NCI-H2029 treated with DMSO at 0.1 percent for 48 hours (cell line): ENCODE results near the gene XG.
"Not testable (repeated sequence)": the region's sequence is repeated elsewhere in the genome, so short reads cannot be mapped to it uniquely, and the experiment has no call there.

Source experiments
- DNase-seq: peaks from one replicate; lab custom pipeline; 2025; lab: John Stamatoyannopoulos, UW

The XG gene

GRCh38 chrX:2733286-2733685 lies 18.6 kb upstream of the XG start:
- DNase-seq, result no peak

- no peak for DNase-seq
Measured at GRCh38 chrX:2735270-2735669, 16.6 kb upstream of the XG start.

GRCh38 chrX:2740672-2741071 lies 11.2 kb upstream of the XG start:
- DNase-seq, result no peak

GRCh38 chrX:2741386-2741785 lies 10.5 kb upstream of the XG start:
- no peak for DNase-seq

DNA sequence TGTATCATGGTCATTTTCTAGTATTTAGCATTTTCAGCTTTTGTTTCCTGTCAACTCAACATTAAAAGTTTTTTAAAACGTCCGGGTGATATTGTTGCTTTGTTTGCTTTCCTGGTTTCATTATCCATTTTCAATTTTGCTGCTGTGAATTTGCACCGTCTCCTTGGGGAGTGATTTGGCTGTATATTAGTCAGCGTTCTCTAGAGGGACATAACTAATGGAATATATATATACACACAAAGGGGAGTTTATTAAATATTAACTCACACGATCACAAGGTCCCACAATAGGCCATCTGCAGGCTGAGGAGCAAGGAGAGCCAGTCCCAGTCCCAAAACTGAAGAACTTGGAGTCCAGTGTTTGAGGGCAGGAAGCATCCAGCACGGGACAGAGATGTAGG lies 5.6 kb upstream of the XG start:
- DNase-seq, result not testable (repeated sequence)

GRCh38 chrX:2748171-2748814 lies 3.5 kb upstream of the XG start:
- no peak for DNase-seq

- DNase-seq, result no peak
Measured at GRCh38 chrX:2748815-2749188, 3.0 kb upstream of the XG start.

DNA sequence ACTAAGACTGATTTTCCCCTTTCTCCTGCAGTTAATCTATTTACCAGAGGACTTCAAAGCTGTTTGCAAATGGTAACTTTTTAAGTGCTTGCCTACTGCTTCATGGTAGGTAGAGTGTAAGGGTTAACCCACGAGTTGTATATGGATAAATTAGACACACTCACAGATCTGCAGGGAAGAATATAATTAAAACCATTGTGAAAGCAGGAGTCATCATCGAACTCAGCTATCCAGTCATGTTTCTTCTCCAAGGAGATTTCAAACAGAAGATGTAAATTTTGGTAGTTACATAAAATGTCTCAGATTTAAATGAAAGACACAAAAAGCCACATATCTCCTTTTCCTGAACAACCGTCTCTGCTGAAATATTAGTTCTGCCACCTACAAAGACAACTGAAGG lies 549 bp upstream of the XG start:
- DNase-seq, result no peak

GRCh38 chrX:2752441-2752840 lies 601 bp downstream of the XG start:
- DNase-seq, result not testable (repeated sequence)

DNA sequence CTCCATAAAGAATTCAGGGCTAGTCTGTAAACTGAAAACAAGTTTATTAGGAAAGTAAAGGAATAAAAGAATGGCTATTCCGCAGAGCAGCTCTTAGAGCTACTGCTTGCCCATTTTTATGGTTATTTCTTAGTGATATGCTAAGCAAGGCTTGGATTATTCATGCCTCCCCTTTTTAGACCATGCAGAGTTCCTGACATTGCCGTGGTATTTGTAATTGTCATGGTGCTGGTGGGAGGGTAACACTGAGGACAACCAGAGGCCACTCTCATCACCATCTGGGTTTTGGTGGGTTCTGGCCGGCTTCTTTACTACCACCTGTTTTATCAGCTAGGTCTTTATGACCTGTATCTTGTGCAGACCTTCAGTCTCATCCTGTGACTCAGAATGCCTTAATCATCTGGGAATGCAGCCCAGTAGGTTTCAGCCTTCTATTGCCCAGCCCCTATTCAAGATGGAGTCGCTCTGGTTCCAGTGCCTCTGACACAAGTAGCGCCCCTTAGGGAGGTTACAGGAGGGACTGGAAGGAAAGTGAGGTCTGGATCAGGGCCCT lies 3.4 kb downstream of the XG start:
- DNase-seq, result not testable (repeated sequence)

DNA sequence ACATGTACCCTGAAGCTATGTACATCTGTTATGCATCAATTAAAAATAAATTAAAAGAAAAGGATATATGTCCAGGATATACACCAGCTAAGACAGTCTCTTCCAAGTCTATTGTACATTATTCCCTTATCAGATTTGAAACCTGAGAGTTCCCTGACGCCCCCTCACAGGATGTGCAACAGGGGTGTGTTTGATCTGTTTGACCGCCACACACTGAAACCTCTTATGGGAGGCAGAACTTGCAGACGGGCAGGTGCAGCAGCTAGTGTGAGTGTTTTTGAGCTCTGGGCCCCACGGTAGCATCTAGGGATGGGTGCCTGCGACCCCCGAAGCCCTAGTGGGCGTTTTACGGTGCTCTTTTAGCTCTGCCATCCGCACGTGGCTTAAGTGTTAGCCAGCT lies 4.7 kb downstream of the XG start:
- no peak for DNase-seq

- no peak for DNase-seq
Measured at GRCh38 chrX:2761246-2761645, 9.4 kb downstream of the XG start.

DNA sequence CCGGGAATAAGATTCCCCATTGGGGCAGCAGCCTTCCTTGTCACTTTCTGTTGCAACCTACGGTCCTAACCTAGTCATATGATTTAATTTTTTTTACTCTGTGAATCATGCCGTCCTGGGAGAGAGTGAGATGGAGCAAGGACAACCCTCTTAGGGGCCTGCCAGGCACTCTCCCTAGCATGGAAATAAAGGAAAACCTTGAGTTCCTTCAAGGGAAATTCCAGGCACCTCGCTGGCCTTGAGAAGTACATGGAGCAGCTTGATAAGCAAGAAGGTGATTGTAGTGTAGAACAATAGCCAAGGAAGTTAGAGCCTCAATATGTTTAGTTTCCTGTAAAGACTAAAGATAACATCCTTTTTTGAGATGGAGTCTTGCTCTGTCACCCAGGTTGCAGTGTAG lies 10.8 kb downstream of the XG start:
- DNase-seq, result not testable (repeated sequence)

GRCh38 chrX:2764766-2765548 lies 13.1 kb downstream of the XG start:
- DNase-seq, result not testable (repeated sequence)

DNA sequence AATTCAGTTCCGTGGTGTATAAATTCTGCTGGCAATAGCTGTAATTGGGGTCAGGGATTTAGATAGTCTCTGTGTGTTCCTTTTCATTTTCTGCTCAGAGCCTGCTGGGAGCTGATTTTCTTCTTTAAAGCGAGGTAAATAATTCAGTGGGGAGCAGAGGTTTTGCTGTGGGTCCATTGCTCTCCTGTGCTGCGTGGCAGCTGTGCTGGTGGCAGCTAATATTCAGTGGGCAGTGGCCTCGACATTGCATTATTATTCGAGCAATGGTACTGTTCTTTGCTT lies 13.7 kb downstream of the XG start:
- DNase-seq, result no peak

- DNase-seq, result no peak
Measured at GRCh38 chrX:2766906-2767305, 15.1 kb downstream of the XG start.

GRCh38 chrX:2767631-2768455 lies 16.0 kb downstream of the XG start:
- no peak for DNase-seq

- no peak for DNase-seq
Measured at GRCh38 chrX:2769615-2770014, 17.8 kb downstream of the XG start.

DNA sequence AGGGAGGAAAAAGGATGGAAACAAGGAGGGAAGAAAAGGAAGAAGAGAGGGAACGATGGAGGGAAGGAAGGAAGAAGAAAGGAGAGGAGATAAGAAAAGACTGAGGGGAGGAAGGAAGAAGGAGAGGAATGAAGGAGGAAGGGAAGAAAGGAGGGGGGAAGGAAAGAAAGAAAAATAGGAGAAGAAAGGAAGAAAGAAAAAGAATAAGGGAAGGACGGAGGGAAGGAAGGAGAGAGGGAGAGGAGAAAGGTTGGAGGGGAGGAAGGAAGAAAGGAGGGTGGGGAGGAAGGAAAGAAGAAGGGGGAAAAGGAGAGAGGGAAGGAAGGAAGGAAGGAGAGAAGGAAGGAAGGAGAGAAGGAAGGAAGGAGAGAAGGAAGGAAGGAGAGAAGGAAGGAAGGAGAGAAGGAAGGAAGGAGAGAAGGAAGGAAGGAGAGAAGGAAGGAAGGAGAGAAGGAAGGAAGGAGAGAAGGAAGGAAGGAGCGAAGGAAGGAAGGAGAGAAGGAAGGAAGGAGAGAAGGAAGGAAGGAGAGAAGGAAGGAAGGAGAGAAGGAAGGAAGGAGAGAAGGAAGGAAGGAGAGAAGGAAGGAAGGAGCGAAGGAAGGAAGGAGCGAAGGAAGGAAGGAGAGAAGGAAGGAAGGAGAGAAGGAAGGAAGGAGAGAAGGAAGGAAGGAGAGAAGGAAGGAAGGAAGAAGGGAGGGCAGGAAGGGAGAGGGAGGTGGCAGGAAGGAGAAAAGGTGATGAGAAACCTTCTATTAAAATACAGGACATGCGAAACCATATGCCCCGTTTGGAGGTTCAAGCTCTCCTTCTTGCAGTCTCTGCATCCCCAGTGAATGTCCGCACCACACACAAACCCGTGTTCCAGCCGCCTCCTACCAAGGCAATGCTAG lies 21.6 kb downstream of the XG start:
- not testable (repeated sequence) for DNase-seq

- DNase-seq, result no peak
Measured at GRCh38 chrX:2774057-2774456, 22.2 kb downstream of the XG start.

DNA sequence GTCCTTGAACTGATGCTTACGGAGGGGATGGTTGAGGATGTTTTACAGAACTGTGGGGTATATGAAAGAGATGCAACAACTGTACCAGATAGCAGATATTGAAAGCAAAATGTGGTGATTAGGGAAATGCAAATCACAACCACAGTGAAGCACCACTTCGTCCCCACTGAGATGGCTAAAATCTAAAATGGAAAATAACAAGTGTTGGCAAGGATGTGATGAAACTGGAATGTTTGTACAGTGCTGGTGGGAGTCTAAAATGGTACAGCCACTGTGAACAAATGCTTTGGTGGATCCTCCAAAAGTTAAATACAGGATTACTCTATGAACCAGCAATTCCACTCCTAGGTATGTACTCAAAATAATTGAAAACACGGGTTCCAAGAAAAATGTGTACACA lies 22.9 kb downstream of the XG start:
- no peak for DNase-seq
